Mesendoderm (in vitro differentiated cells): ENCODE results near the gene TGFBR3.

Experiments
- DNase-seq: peaks from one replicate; pipeline ENCODE4 v3.0.0; 2013
- H2AK5ac ChIP-seq: 2 replicates; pipeline ENCODE4 v1.6.1; 2013; ENCODE audit warnings: low read length, inconsistent platforms
- H2BK120ac ChIP-seq: 2 replicates; pipeline ENCODE4 v1.6.1; 2013; ENCODE audit warnings: low read depth, mild to moderate bottlenecking, low read length, moderate library complexity, mixed read lengths
- H2BK15ac ChIP-seq: replicated peaks from 2 replicates; pipeline ENCODE4 v1.6.1; 2013; ENCODE audit warnings: low read depth, mild to moderate bottlenecking, moderate library complexity
- H2BK5ac ChIP-seq: 2 replicates; pipeline ENCODE4 v1.6.1; 2013; ENCODE audit warnings: low read length, inconsistent platforms
- H3K18ac ChIP-seq: 2 replicates; pipeline ENCODE4 v1.6.1; 2013; ENCODE audit warnings: mild to moderate bottlenecking, low read length, mixed read lengths
- H3K23ac ChIP-seq: one replicate; pipeline ENCODE4 v1.6.1; 2013; ENCODE audit warnings: low read length
- H3K27ac ChIP-seq: 2 replicates; pipeline ENCODE4 v1.5.1; 2013; ENCODE audit warnings: low read depth, mild to moderate bottlenecking, inconsistent platforms, low read length, moderate library complexity
- H3K27me3 ChIP-seq: 2 replicates; pipeline ENCODE4 v1.6.1; 2013; ENCODE audit warnings: low read length, control low read depth, mild to moderate bottlenecking, inconsistent platforms; ENCODE audit not compliant: insufficient read depth, poor library complexity
- H3K36me3 ChIP-seq: 2 replicates; pipeline ENCODE4 v1.6.1; 2013; ENCODE audit warnings: low read length, inconsistent platforms; ENCODE audit not compliant: control insufficient read depth, insufficient read depth
- H3K4ac ChIP-seq: one replicate; pipeline ENCODE4 v1.6.1; 2013; ENCODE audit warnings: low read depth, mild to moderate bottlenecking, low read length, moderate library complexity
- H3K4me1 ChIP-seq: 2 replicates; pipeline ENCODE4 v1.6.1; 2013; ENCODE audit warnings: low read depth, low read length, inconsistent platforms; ENCODE audit not compliant: control insufficient read depth
- H3K4me2 ChIP-seq: 2 replicates; pipeline ENCODE4 v1.6.1; 2013; ENCODE audit warnings: low read length
- H3K4me3 ChIP-seq: 2 replicates; pipeline ENCODE4 v1.5.1; 2013; ENCODE audit warnings: mild to moderate bottlenecking, low read length
- H3K56ac ChIP-seq: one replicate; pipeline ENCODE4 v1.6.1; 2013; ENCODE audit warnings: low read length
- H3K79me1 ChIP-seq: 2 replicates; pipeline ENCODE4 v1.6.1; 2013; ENCODE audit warnings: low read length, inconsistent platforms
- H3K79me2 ChIP-seq: 2 replicates; pipeline ENCODE4 v1.6.1; 2013; ENCODE audit warnings: mild to moderate bottlenecking, low read length; ENCODE audit not compliant: control insufficient read depth, insufficient read depth
- H3K9ac ChIP-seq: 2 replicates; pipeline ENCODE4 v1.6.1; 2013; ENCODE audit warnings: low read length, inconsistent platforms
- H4K5ac ChIP-seq: one replicate; pipeline ENCODE4 v1.6.1; 2013; ENCODE audit warnings: low read length
- H4K8ac ChIP-seq: one replicate; pipeline ENCODE4 v1.6.1; 2013; ENCODE audit warnings: low read depth, mild to moderate bottlenecking, control low read depth, low read length, moderate library complexity
- WGBS: extraction: QIAGEN DNeasy Blood & Tissue Kit; methylation state at CpG from one replicate; pipeline ENCODE4 v1.1.7; 2013; ENCODE audit warnings: low lambda C conversion rate, missing lambda C conversion rate; ENCODE audit not compliant: insufficient coverage; ENCODE audit errors: extremely low coverage; 5-methylcytosine and 5-hydroxymethylcytosine counted together

The TGFBR3 gene

GRCh38 chr1:91766883-91767282 lies 119.1 kb downstream of the TGFBR3 start:
- H2BK15ac ChIP-seq = no peak overlapping the region
- no peak overlapping the region for H2BK120ac ChIP-seq
- H3K4me2 ChIP-seq = no peak overlapping the region
- peaks cover 2% of the 10 kb centered on the region for H3K4me1 ChIP-seq
- no peak overlapping the region for H2AK5ac ChIP-seq
- DNase-seq = no peak
- H3K4ac ChIP-seq = no peak overlapping the region
- no peaks in the 10 kb centered on the region for H3K27me3 ChIP-seq
- H3K56ac ChIP-seq = no peak overlapping the region
- no peak overlapping the region for H3K4me3 ChIP-seq
- H3K27ac ChIP-seq = no peak overlapping the region
- no peaks in the 10 kb centered on the region for H3K79me1 ChIP-seq
- no peaks in the 10 kb centered on the region for H3K79me2 ChIP-seq
- H4K8ac ChIP-seq = no peak overlapping the region
- no peak overlapping the region for H3K9ac ChIP-seq
- H2BK5ac ChIP-seq = no peak overlapping the region
- no peak overlapping the region for H3K18ac ChIP-seq
- WGBS = 100% methylated on average over 1 of the region's 5 CpGs
- no peak overlapping the region for H3K23ac ChIP-seq
- no peaks in the 10 kb centered on the region for H3K36me3 ChIP-seq
- no peak overlapping the region for H4K5ac ChIP-seq

- H3K36me3 ChIP-seq = no peaks in the 10 kb centered on the region
- no peak overlapping the region for H2BK5ac ChIP-seq
- H3K4me2 ChIP-seq = no peak overlapping the region
- no peaks in the 10 kb centered on the region for H3K79me2 ChIP-seq
- H4K8ac ChIP-seq = no peak overlapping the region
- H3K4ac ChIP-seq = no peak overlapping the region
- DNase-seq = no peak
- no peak overlapping the region for H3K56ac ChIP-seq
- no peak overlapping the region for H4K5ac ChIP-seq
- WGBS = no CpG with 5 or more reads among the region's 3 CpGs
- no peak overlapping the region for H3K27ac ChIP-seq
- H3K18ac ChIP-seq = no peak overlapping the region
- H3K23ac ChIP-seq = no peak overlapping the region
- no peak overlapping the region for H2BK15ac ChIP-seq
- no peaks in the 10 kb centered on the region for H3K27me3 ChIP-seq
- no peaks in the 10 kb centered on the region for H3K79me1 ChIP-seq
- H2AK5ac ChIP-seq = no peak overlapping the region
- no peak overlapping the region for H3K4me3 ChIP-seq
- H3K4me1 ChIP-seq = peaks cover 2% of the 10 kb centered on the region
- H2BK120ac ChIP-seq = no peak overlapping the region
- no peak overlapping the region for H3K9ac ChIP-seq
Observed at GRCh38 chr1:91765880-91766443, 120.0 kb downstream of the TGFBR3 start.

GRCh38 chr1:91765293-91765692 lies 120.7 kb downstream of the TGFBR3 start:
- no peak overlapping the region for H3K4me2 ChIP-seq
- H3K27ac ChIP-seq = no peak overlapping the region
- no peak overlapping the region for H3K56ac ChIP-seq
- H3K4me1 ChIP-seq = no peaks in the 10 kb centered on the region
- no peak overlapping the region for H3K18ac ChIP-seq
- H3K79me2 ChIP-seq = no peaks in the 10 kb centered on the region
- H4K8ac ChIP-seq = no peak overlapping the region
- H3K4me3 ChIP-seq = no peak overlapping the region
- H2AK5ac ChIP-seq = no peak overlapping the region
- H2BK120ac ChIP-seq = no peak overlapping the region
- H3K79me1 ChIP-seq = no peaks in the 10 kb centered on the region
- no peak overlapping the region for H3K4ac ChIP-seq
- no peak overlapping the region for H3K23ac ChIP-seq
- no peak for DNase-seq
- no peak overlapping the region for H4K5ac ChIP-seq
- WGBS = no CpG with 5 or more reads among the region's 4 CpGs
- no peak overlapping the region for H2BK5ac ChIP-seq
- no peak overlapping the region for H3K9ac ChIP-seq
- H3K36me3 ChIP-seq = no peaks in the 10 kb centered on the region
- no peak overlapping the region for H2BK15ac ChIP-seq
- H3K27me3 ChIP-seq = no peaks in the 10 kb centered on the region

GRCh38 chr1:91764471-91765115 lies 121.4 kb downstream of the TGFBR3 start:
- no peaks in the 10 kb centered on the region for H3K27me3 ChIP-seq
- H3K9ac ChIP-seq = no peak overlapping the region
- no peak overlapping the region for H3K4me3 ChIP-seq
- WGBS = no CpG with 5 or more reads among the region's 12 CpGs
- H4K8ac ChIP-seq = no peak overlapping the region
- no peak overlapping the region for H2BK120ac ChIP-seq
- no peak overlapping the region for H3K27ac ChIP-seq
- no peak overlapping the region for H4K5ac ChIP-seq
- H2BK15ac ChIP-seq = no peak overlapping the region
- H3K4me1 ChIP-seq = no peaks in the 10 kb centered on the region
- peak; percentile 73 for DNase-seq
- H2BK5ac ChIP-seq = no peak overlapping the region
- no peaks in the 10 kb centered on the region for H3K79me1 ChIP-seq
- no peak overlapping the region for H3K23ac ChIP-seq
- H3K36me3 ChIP-seq = no peaks in the 10 kb centered on the region
- H3K79me2 ChIP-seq = no peaks in the 10 kb centered on the region
- H3K4ac ChIP-seq = no peak overlapping the region
- no peak overlapping the region for H3K56ac ChIP-seq
- no peak overlapping the region for H3K4me2 ChIP-seq
- H3K18ac ChIP-seq = no peak overlapping the region
- no peak overlapping the region for H2AK5ac ChIP-seq

- Histone ChIP-seq H3K18ac (no peak overlapping the region), H4K8ac (no peak overlapping the region), H3K27ac (no peak overlapping the region), H3K56ac (no peak overlapping the region), H3K4me3 (no peak overlapping the region), H3K36me3 (no peaks in the 10 kb centered on the region), H3K79me2 (no peaks in the 10 kb centered on the region), H2AK5ac (no peak overlapping the region), H3K23ac (no peak overlapping the region), H2BK120ac (no peak overlapping the region), H2BK15ac (no peak overlapping the region), H2BK5ac (no peak overlapping the region), H4K5ac (no peak overlapping the region), H3K79me1 (no peaks in the 10 kb centered on the region), H3K27me3 (no peaks in the 10 kb centered on the region), H3K4me1 (no peaks in the 10 kb centered on the region), H3K4ac (no peak overlapping the region), H3K4me2 (no peak overlapping the region), H3K9ac (no peak overlapping the region)
- WGBS = no CpG with 5 or more reads among the region's 4 CpGs
- no peak for DNase-seq
Observed at GRCh38 chr1:91763252-91763651, 122.7 kb downstream of the TGFBR3 start.

- Histone ChIP-seq H2AK5ac (no peak overlapping the region), H3K79me2 (no peaks in the 10 kb centered on the region), H3K23ac (no peak overlapping the region), H3K4ac (no peak overlapping the region), H3K9ac (no peak overlapping the region), H3K18ac (no peak overlapping the region), H2BK5ac (no peak overlapping the region), H3K36me3 (no peaks in the 10 kb centered on the region), H4K8ac (no peak overlapping the region), H4K5ac (no peak overlapping the region), H3K4me2 (no peak overlapping the region), H3K56ac (no peak overlapping the region), H3K27ac (no peak overlapping the region), H3K27me3 (no peaks in the 10 kb centered on the region), H2BK15ac (no peak overlapping the region), H3K79me1 (no peaks in the 10 kb centered on the region), H3K4me1 (no peaks in the 10 kb centered on the region), H3K4me3 (no peak overlapping the region), H2BK120ac (no peak overlapping the region)
- no CpG with 5 or more reads among the region's 1 CpG for WGBS
- DNase-seq = no peak
Observed at GRCh38 chr1:91761295-91761721, 124.6 kb downstream of the TGFBR3 start.
